Activated naive CD8-positive, alpha-beta T cell treated with anti-CD3 and anti-CD28 coated beads, Interleukin-2, amount 50 U/mL, for 16 hours (primary cell): ENCODE data around the gene LY6G6F.
"Not testable (repeated sequence)": the region's sequence is repeated elsewhere in the genome, so short reads cannot be mapped to it uniquely, and the experiment has no call there.

ENCODE experiments used
- DNase-seq: peaks from one replicate; pipeline ENCODE4 v3.0.0-alpha.2; 2020; ENCODE audit warnings: low read depth, low spot score

The LY6G6F gene

GRCh38 chr6:31702405-31702818, 4.3 kb upstream of the LY6G6F start:
- no peak for DNase-seq

GRCh38 chr6:31702819-31703716, 3.6 kb upstream of the LY6G6F start, which contains the start of gene ABHD16A:
Gene ABHD16A (minus strand): TSS chr6:31703324. CDS start chr6:31703281, 43 bp downstream.
- peak; percentile 94 for DNase-seq

GRCh38 chr6:31705931-31706330, 735 bp upstream of the LY6G6F start:
- DNase-seq = no peak

GRCh38 chr6:31707701-31708100, 1.0 kb downstream of the LY6G6F start:
- DNase-seq = no peak

- no peak for DNase-seq
Observed at GRCh38 chr6:31708224-31708623, 1.6 kb downstream of the LY6G6F start.

- not testable (repeated sequence) for DNase-seq
Observed at GRCh38 chr6:31709157-31709556, 2.5 kb downstream of the LY6G6F start.

- no peak for DNase-seq
Observed at GRCh38 chr6:31710523-31711219, 4.0 kb downstream of the LY6G6F start.

GRCh38 chr6:31711233-31711632, 4.6 kb downstream of the LY6G6F start:
- no peak for DNase-seq

GRCh38 chr6:31712296-31712695, 5.6 kb downstream of the LY6G6F start:
- no peak for DNase-seq

GRCh38 chr6:31713465-31713864, 6.8 kb downstream of the LY6G6F start:
- DNase-seq = no peak

GRCh38 chr6:31713991-31714684, 7.5 kb downstream of the LY6G6F start:
- DNase-seq = no peak

GRCh38 chr6:31715022-31715958, 8.6 kb downstream of the LY6G6F start, which contains the start of gene LY6G6D:
Gene LY6G6D (plus strand): TSS chr6:31715348. CDS start chr6:31715356, 8 bp downstream.
- DNase-seq = no peak

- no peak for DNase-seq
Observed at GRCh38 chr6:31717499-31718222, 11.0 kb downstream of the LY6G6F start.

- DNase-seq = no peak
Observed at GRCh38 chr6:31718265-31718664, 11.6 kb downstream of the LY6G6F start.

GRCh38 chr6:31719001-31719400, 12.3 kb downstream of the LY6G6F start:
- no peak for DNase-seq

- no peak for DNase-seq
Observed at GRCh38 chr6:31720196-31720770, 13.6 kb downstream of the LY6G6F start.

GRCh38 chr6:31721351-31722020, 14.8 kb downstream of the LY6G6F start, which contains the start of gene LY6G6C:
Gene LY6G6C (minus strand): TSS chr6:31721746. CDS start chr6:31721679, 67 bp downstream.
- DNase-seq = no peak

- DNase-seq = no peak
Observed at GRCh38 chr6:31722173-31722572, 15.5 kb downstream of the LY6G6F start.
